Stimulated activated naive CD8-positive, alpha-beta T cell treated with anti-CD3 and anti-CD28 coated beads, Interleukin-15, Interleukin-2, amounts not matched to agents 100 U/mL and 50 U/mL, for 24 hours (primary cell): Measurements from ENCODE around the gene PXN.
"Not testable (repeated sequence)": the region's sequence is repeated elsewhere in the genome, so short reads cannot be mapped to it uniquely, and the experiment has no call there.

Source experiments
- ATAC-seq: fragments of 150-1000 bp; cut with Tn5 transposase; one replicate; pipeline ENCODE4 v1.10.0; 2021
- DNase-seq: peaks from one replicate; pipeline ENCODE4 v3.0.0; 2021

The PXN gene

GRCh38 chr12:120262852-120263747 lies 2.4 kb downstream of the PXN start:
- no peak for ATAC-seq
- DNase-seq: no peak

GRCh38 chr12:120261951-120262851 lies 3.3 kb downstream of the PXN start:
- ATAC-seq (peak; percentile 60), DNase-seq (peak; percentile 33)

- DNase-seq (no peak), ATAC-seq (no peak)
Observed at GRCh38 chr12:120260607-120261006, 4.9 kb downstream of the PXN start.

GRCh38 chr12:120259418-120260202 lies 5.9 kb downstream of the PXN start:
- ATAC-seq: no peak
- DNase-seq: no peak

GRCh38 chr12:120258323-120258896 lies 7.1 kb downstream of the PXN start:
- ATAC-seq: no peak
- DNase-seq: no peak

GRCh38 chr12:120257041-120257821 lies 8.3 kb downstream of the PXN start:
- ATAC-seq: no peak
- no peak for DNase-seq

GRCh38 chr12:120254809-120255208 lies 10.7 kb downstream of the PXN start:
- ATAC-seq: no peak
- DNase-seq: no peak

GRCh38 chr12:120253313-120253712 lies 12.2 kb downstream of the PXN start:
- ATAC-seq: peak; percentile 4
- not testable (repeated sequence) for DNase-seq

- ATAC-seq (peak; percentile 93), DNase-seq (peak; percentile 72)
Observed at GRCh38 chr12:120252071-120252906, 13.2 kb downstream of the PXN start.

- ATAC-seq, DNase-seq: not testable (repeated sequence)
Observed at GRCh38 chr12:120251364-120252070, 14.0 kb downstream of the PXN start.

- DNase-seq (peak; percentile 43), ATAC-seq (no peak)
Observed at GRCh38 chr12:120249875-120250795, 15.4 kb downstream of the PXN start.

- ATAC-seq (no peak), DNase-seq (no peak)
Observed at GRCh38 chr12:120249266-120249874, 16.2 kb downstream of the PXN start.

- DNase-seq (no peak), ATAC-seq (no peak)
Observed at GRCh38 chr12:120247621-120248030, 17.9 kb downstream of the PXN start.

GRCh38 chr12:120247183-120247582 lies 18.3 kb downstream of the PXN start:
- DNase-seq: no peak
- ATAC-seq: no peak

- not testable (repeated sequence) for ATAC-seq
Observed at GRCh38 chr12:120246705-120247104, 18.8 kb downstream of the PXN start.

GRCh38 chr12:120242971-120243699 lies 22.4 kb downstream of the PXN start:
- no peak for DNase-seq

More at GRCh38 chr12:120246705-120247104, 18.8 kb downstream of the PXN start:
- not testable (repeated sequence) for DNase-seq

GRCh38 chr12:120242275-120242799 lies 23.2 kb downstream of the PXN start:
- ATAC-seq (no peak), DNase-seq (no peak)

More at GRCh38 chr12:120242971-120243699, 22.4 kb downstream of the PXN start:
- ATAC-seq: no peak
